ENCODE measurements around the gene CES2.

- TF ChIP-seq CTCF (IDR thresholded peaks at IDR 0.05 in 8 of 11, conservative IDR thresholded peaks at IDR 0.05 in 3 of 11) (no peak), POLR2A (IDR thresholded peaks at IDR 0.05) (no peak)
Measured at GRCh38 chr16:66970775-66971720, 35.7 kb downstream of the CES2 start.
